Transverse colon (tissue), 4 donors: ENCODE results near the gene SPEN. TPM values are rescaled to one million over a fixed set of nuclear protein-coding genes. Genes with fewer than 3 reads are reported as not detected.

Experiments
- DNase-seq: peaks from one replicate; pipeline ENCODE4 v3.0.0-alpha.2; 2019
- H3K27ac ChIP-seq, 4 donors: fragments of 200-600 bp; sonication (generic); 2 replicates each; pipeline ENCODE4 v1.5.1; 2016 to 2018; ENCODE audit warnings: inconsistent platforms in 4 of 4
- H3K27me3 ChIP-seq: fragments of 200-600 bp; sonication (generic); 2 replicates; pipeline ENCODE4 v1.5.1; 2017; ENCODE audit warnings: inconsistent platforms
- H3K36me3 ChIP-seq, 4 donors: fragments of 200-600 bp; sonication (generic); 2 replicates each; pipeline ENCODE4 v1.5.1; 2017 to 2019; ENCODE audit warnings: inconsistent platforms in 4 of 4
- H3K4me1 ChIP-seq, 4 donors: fragments of 200-600 bp; sonication (generic); 2 replicates each; pipeline ENCODE4 v1.5.1; 2017 to 2020; ENCODE audit warnings: inconsistent platforms in 4 of 4
- H3K4me3 ChIP-seq, 4 donors: fragments of 200-600 bp; sonication (generic); 1 replicate in 1 of 4; 2 replicates in 3 of 4; pipeline versions ENCODE4 v1.5.1 to v1.6.1; 2017 to 2019; ENCODE audit warnings: inconsistent platforms in 4 of 4
- H3K9me3 ChIP-seq, 2 donors: fragments of 200-600 bp; sonication (generic); 2 replicates each; pipeline ENCODE4 v1.5.1; 2017 to 2019; ENCODE audit warnings: inconsistent platforms in 2 of 2
- CTCF ChIP-seq, 5 experiments: fragments of 200-600 bp in 3 of 5; fragments of 450-650 bp in 2 of 5; sonication (generic) in 3 of 5; IDR thresholded peaks; 1 replicate in 2 of 5; 2 replicates in 3 of 5; pipeline ENCODE4 v1.5.1; 2016 to 2017; ENCODE audit warnings: antibody characterized with exemption in 5 of 5, inconsistent platforms in 3 of 5, mild to moderate bottlenecking in 2 of 5, moderate library complexity in 1 of 5
- EP300 ChIP-seq: sonication (generic); formaldehyde crosslinking; IDR thresholded peaks from one replicate; pipeline ENCODE4 v1.6.1; 2017; ENCODE audit warnings: antibody characterized with exemption, low read depth
- POLR2A ChIP-seq: fragments of 450-650 bp; IDR thresholded peaks from one replicate; pipeline ENCODE4 v1.6.1; 2016; ENCODE audit warnings: antibody characterized with exemption, mild to moderate bottlenecking, moderate library complexity
- POLR2AphosphoS5 ChIP-seq, 3 donors: sonication (generic); formaldehyde crosslinking; IDR thresholded peaks; one replicate each; pipeline ENCODE4 v1.6.1; 2016; ENCODE audit warnings: antibody characterized with exemption in 3 of 3
- WGBS, 2 donors: methylation state at CpG; one replicate each; pipeline ENCODE4 v1.1.5; 2018; ENCODE audit warnings: low coverage in 1 of 2; 5-methylcytosine and 5-hydroxymethylcytosine counted together
- in situ Hi-C, 4 donors: fragments of 200-750 bp; cut with MboI; loops; one replicate each; pipeline versions ENCODE4 v1.15.0 to v1.15.1; 2017; ENCODE audit warnings: low sequenced_read_pairs in 3 of 4, low pct_ligation_motif_present in 1 of 4, low pct_unique_long_range_greater_than_20kb in 1 of 4
- intact Hi-C: fragments of 100-400 bp; cut with DNase I; formaldehyde crosslinking; loops from one replicate; pipeline ENCODE4 v1.15.1; 2023; ENCODE audit warnings: low total_unique reads
- total RNA-seq, 4 donors: library from RNA; depleted of rRNA; stranded (reverse); fragments of >200 nt; gene quantifications; one replicate each; pipeline ENCODE4 v1.1.0, GENCODE V29; 2016

SPEN gene
- total RNA-seq, 4 donors from 2014 or later: 28.4 to 81.9 (median 42.6) TPM

DNA sequence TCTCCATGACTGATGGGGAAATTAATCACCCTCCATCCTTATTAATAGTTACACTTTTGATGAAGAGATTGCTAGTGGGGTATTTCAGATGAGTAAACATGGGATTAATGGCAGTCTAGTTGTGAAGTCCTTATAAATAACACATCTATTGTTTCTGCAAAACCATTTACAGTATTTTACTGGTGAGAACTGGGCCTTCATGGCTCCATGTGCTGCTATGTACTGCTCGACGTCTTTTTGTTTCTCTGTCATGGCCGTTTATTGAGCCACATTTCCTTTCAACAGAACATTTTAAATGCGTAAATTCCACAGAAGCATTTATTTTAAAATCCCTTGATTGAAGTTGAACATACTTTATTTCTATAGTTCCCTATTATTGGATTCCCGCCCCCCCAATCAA, 34.5 kb downstream of the SPEN start:
- Histone ChIP-seq H3K27ac (no peak overlapping the region), H3K27me3 (no peaks in the 10 kb centered on the region), H3K9me3 (no peaks in the 10 kb centered on the region), H3K36me3 (no peaks in the 10 kb centered on the region), H3K4me3 (no peak overlapping the region), H3K4me1 (peaks cover 12 to 36% (median 26%) of the 10 kb centered on the region in 4 donors)
- TF ChIP-seq POLR2AphosphoS5 (IDR thresholded peaks at IDR 0.05) (no peak), EP300 (no peak)
- WGBS, 2 donors: 91% methylated on average over 5 of the region's 5 CpGs
- in situ Hi-C loops (no loop called here), intact Hi-C loops (loop anchor here (10.0 kb wide), 1 partner anchor 63 kb away; no protein-coding TSS in a partner anchor)
- DNase-seq: no peak

DNA sequence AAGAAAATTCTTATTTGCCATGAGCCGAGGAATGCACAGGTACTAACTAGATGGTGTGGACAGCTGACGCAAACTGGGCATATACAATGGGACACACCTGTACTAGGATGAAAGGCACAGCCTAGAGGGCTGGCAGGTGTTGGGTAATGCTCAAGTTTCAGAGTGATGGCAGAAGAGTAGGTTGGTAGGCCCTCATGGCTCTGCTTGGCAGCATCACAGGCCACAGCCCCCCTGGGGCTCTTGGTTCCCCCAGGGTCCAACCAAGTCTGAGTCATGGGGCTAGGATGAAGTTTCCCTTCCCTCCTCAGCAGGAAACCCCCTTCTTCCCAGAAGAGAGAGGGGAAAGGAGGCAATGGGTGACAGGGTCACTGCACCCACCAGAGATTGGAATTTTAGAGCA, 35.2 kb downstream of the SPEN start:
- Histone ChIP-seq H3K27me3 (no peaks in the 10 kb centered on the region), H3K4me3 (no peak overlapping the region), H3K4me1 (peaks cover 13 to 43% (median 31%) of the 10 kb centered on the region in 4 donors), H3K36me3 (no peaks in the 10 kb centered on the region), H3K9me3 (no peaks in the 10 kb centered on the region), H3K27ac (no peak overlapping the region)
- in situ Hi-C loops: no loop called here
- DNase-seq: no peak
- WGBS, 2 donors: 92 to 100% methylated on average over 2 of the region's 2 CpGs
- TF ChIP-seq POLR2AphosphoS5 (IDR thresholded peaks at IDR 0.05) (no peak), CTCF (IDR thresholded peaks at IDR 0.05) (no peak), EP300 (no peak), POLR2A (no peak)
- intact Hi-C loops: loop anchor here (10.0 kb wide), 1 partner anchor 62 kb away; no protein-coding TSS in a partner anchor

GRCh38 chr1:15883326-15883725, 35.8 kb downstream of the SPEN start:
- WGBS, 2 donors: 81 to 83% methylated on average over 6 of the region's 6 CpGs
- Histone ChIP-seq H3K36me3 (no peaks in the 10 kb centered on the region), H3K4me3 (no peak overlapping the region), H3K4me1 (peaks cover 13 to 46% (median 31%) of the 10 kb centered on the region in 4 donors), H3K27me3 (no peaks in the 10 kb centered on the region), H3K9me3 (no peaks in the 10 kb centered on the region), H3K27ac (no peak overlapping the region)
- no peak for DNase-seq
- intact Hi-C loops: loop anchor here (10.0 kb wide), 1 partner anchor 61 kb away; no protein-coding TSS in a partner anchor
- in situ Hi-C loops: no loop called here
- TF ChIP-seq EP300 (no peak), POLR2AphosphoS5 (IDR thresholded peaks at IDR 0.05) (no peak), CTCF (IDR thresholded peaks at IDR 0.05) (no peak), POLR2A (no peak)

- TF ChIP-seq EP300: no peak
- TF ChIP-seq CTCF (IDR thresholded peaks at IDR 0.05): no peak
- no peak for TF ChIP-seq POLR2AphosphoS5 (IDR thresholded peaks at IDR 0.05)
- TF ChIP-seq POLR2A: no peak
- H3K4me3 ChIP-seq: no peak overlapping the region
- H3K27ac ChIP-seq: peak overlapping the region; percentile 88 to 94 (median 88)
- no peaks in the 10 kb centered on the region for H3K9me3 ChIP-seq
- no peak for DNase-seq
- 72 to 80% methylated on average over 1 to 4 of the region's 4 CpGs for WGBS, 2 donors
- no peaks in the 10 kb centered on the region for H3K36me3 ChIP-seq
- H3K27me3 ChIP-seq: no peaks in the 10 kb centered on the region
- in situ Hi-C loops: no loop called here
- peaks cover 13 to 46% (median 31%) of the 10 kb centered on the region in 4 donors for H3K4me1 ChIP-seq
- intact Hi-C loops: loop anchor here (10.0 kb wide), 1 partner anchor 60 kb away; no protein-coding TSS in a partner anchor
These were observed 37.0 kb downstream of the SPEN start for GRCh38 chr1:15884477-15884876.

GRCh38 chr1:15885269-15885668, 37.8 kb downstream of the SPEN start:
- TF ChIP-seq POLR2A (no peak), POLR2AphosphoS5 (IDR thresholded peaks at IDR 0.05) (no peak), EP300 (no peak), CTCF (IDR thresholded peaks at IDR 0.05) (no peak)
- peaks cover 13 to 46% (median 31%) of the 10 kb centered on the region in 4 donors for H3K4me1 ChIP-seq
- 59 to 62% methylated on average over 5 of the region's 5 CpGs for WGBS, 2 donors
- H3K4me3 ChIP-seq: no peak overlapping the region
- in situ Hi-C loops (no loop called here), intact Hi-C loops (loop anchor here (10.0 kb wide), 1 partner anchor 60 kb away; no protein-coding TSS in a partner anchor)
- no peaks in the 10 kb centered on the region for H3K9me3 ChIP-seq
- no peaks in the 10 kb centered on the region for H3K27me3 ChIP-seq
- H3K27ac ChIP-seq: peak overlapping the region; percentile 88 to 94 (median 88)
- DNase-seq: no peak
- no peaks in the 10 kb centered on the region for H3K36me3 ChIP-seq
